ENCODE results near the gene HCN3. TPM values are rescaled to one million over a fixed set of nuclear protein-coding genes. Genes with fewer than 3 reads are reported as not detected.

HCN3 gene
- polyA plus RNA-seq, 1 of the 3 experiments (the other 2 are of a cell fraction): 9.7 TPM

- TF ChIP-seq CTCF (IDR thresholded peaks at IDR 0.05) (no peak), MEF2A (IDR thresholded peaks at IDR 0.05; ENCODE audit: borderline replicate concordance, low read depth) (no peak)
Observed at GRCh38 chr1:155256058-155256852, 21.0 kb upstream of the HCN3 start (continued).

GRCh38 chr1:155260276-155260675 lies 17.0 kb upstream of the HCN3 start:
- H2AFZ ChIP-seq (ENCODE audit: low read depth): no peak overlapping the region
- H3K4me1 ChIP-seq (ENCODE audit: control insufficient read depth in 1 of 2, insufficient read depth in 2 of 2, low read depth in 1 of 2, low read length in 1 of 2): peaks cover 0 to 19% of the 10 kb centered on the region in 2 experiments; a peak in 2 of 4 replicates
- DNase-seq: no peak
- no peaks in the 10 kb centered on the region for H3K9me3 ChIP-seq
- H3K36me3 ChIP-seq (replicated peaks in 1 of 2; ENCODE audit: control insufficient read depth in 1 of 2, insufficient read depth in 2 of 2, low read length in 1 of 2): peaks cover 24 to 48% of the 10 kb centered on the region in 2 experiments
- no peak overlapping the region for H3K9ac ChIP-seq
- H4K20me1 ChIP-seq (ENCODE audit: insufficient read depth): no peaks in the 10 kb centered on the region
- 94% methylated on average over 5 of the region's 5 CpGs for WGBS (ENCODE audit: low lambda C conversion rate)
- peaks cover 21% of the 10 kb centered on the region for H3K79me2 ChIP-seq (ENCODE audit: insufficient read depth)
- H3K27ac ChIP-seq (ENCODE audit: low read depth in 2 of 2, low read length in 1 of 2): no peak overlapping the region
- TF ChIP-seq EP300 (IDR thresholded peaks at IDR 0.05; ENCODE audit: borderline replicate concordance in 1 of 2, low read depth in 1 of 2, low read length in 1 of 2) (no peak), RXRA (IDR thresholded peaks at IDR 0.05; ENCODE audit: borderline replicate concordance, low read depth) (no peak), PBX3 (IDR thresholded peaks at IDR 0.05) (no peak), CTCF (IDR thresholded peaks at IDR 0.05) (no peak), MXI1 (IDR thresholded peaks at IDR 0.05; ENCODE audit: low read depth, low read length) (no peak)
- no peak overlapping the region for H3K4me3 ChIP-seq (ENCODE audit: low read depth in 2 of 2, low read length in 1 of 2)
- ChIA-PET CTCF (interaction anchor here (0.6 to 4.4 kb wide), 6 partner anchors 9 to 86 kb away, joined by 3 to 66 read pairs (median 4); partner anchors contain the start of genes CLK2 and TRIM46), POLR2A (interaction anchor here (0.6 to 1.5 kb wide), 3 partner anchors 9 to 64 kb away, joined by 3 read pairs; no protein-coding TSS in a partner anchor)
- no peaks in the 10 kb centered on the region for H3K9me2 ChIP-seq
- peaks cover 65% of the 10 kb centered on the region for H3F3A ChIP-seq (replicated peaks; ENCODE audit: insufficient read depth)
- peak overlapping the region; percentile 96 for H3K4me2 ChIP-seq
- H3K27me3 ChIP-seq (ENCODE audit: insufficient read depth): no peaks in the 10 kb centered on the region
